Fibroblast of gingiva (primary cell): ENCODE measurements around the gene FAM20C.

Source experiments
- DNase-seq: peaks from one replicate; pipeline ENCODE4 v3.0.0-alpha.2; 2011; ENCODE audit warnings: low read depth

The FAM20C gene

DNA sequence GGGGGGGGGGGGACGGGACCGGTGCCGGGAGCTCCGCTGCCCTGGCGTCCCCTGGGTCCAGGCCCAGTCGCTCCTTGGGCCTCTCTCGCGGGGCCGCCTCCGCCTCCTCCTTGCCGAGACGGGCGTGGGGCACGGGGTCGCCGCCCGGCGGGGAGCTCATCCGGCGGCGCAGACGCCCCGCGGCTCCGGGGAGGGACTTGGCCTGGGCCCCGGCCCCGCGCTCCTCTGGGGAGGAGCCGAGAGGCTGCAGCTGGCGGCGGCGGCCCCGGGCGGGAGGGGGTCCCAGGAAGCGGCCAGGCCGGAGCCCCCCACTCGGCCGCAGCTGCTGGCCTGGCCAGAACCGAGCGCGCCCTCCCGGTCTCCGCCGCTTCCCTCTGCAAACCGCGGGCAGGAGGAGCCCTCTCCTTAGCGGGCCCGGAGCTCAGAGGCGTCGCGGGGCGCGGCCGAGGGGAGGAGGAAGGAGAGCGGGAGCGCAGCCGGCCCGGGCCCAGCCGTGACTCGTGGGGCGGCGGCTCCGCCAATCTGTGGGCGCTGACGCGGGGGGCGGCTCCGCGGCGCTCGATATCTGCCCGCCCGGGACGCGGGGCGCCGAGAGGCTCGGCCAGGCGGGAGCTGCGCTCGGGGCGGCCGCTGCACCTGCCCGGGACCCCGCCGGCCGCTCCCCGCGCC, at the start of gene FAM20C:
FAM20C (plus strand) TSS at position 591 of the 669 bp plus-strand sequence. CDS start 629 bp downstream, outside the sequence.
- DNase-seq: peak; percentile 91

DNA sequence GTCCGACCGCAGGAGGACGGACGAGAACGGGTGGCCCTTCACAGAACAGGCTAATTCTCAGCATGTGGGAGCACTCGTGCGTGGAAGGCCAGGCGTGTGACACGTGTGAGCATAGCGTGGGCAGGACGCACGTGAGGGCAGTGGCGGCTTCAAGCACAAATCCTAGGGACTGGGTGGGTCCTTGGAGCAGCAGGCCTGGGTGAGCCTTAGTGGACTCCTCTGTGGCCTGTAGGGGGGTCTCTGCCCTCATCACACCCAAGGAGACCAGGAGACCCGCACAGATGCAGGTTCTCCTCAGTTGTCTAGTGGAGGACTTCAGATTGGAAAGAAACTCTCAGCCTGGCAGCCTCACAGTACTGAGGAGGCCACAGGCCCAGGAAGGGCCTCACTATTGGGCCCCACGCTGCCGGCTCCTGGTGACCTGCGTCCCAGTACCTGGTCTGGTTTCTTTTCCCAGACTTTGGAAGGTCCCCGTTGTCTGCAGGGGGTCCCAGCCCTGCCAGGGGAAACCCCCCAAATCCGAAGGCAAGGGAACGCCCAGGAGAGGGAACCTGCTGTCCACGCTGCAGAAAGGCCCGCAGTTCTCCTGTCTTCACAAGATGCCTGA, 49.1 kb upstream of the FAM20C start:
- no peak for DNase-seq

DNA sequence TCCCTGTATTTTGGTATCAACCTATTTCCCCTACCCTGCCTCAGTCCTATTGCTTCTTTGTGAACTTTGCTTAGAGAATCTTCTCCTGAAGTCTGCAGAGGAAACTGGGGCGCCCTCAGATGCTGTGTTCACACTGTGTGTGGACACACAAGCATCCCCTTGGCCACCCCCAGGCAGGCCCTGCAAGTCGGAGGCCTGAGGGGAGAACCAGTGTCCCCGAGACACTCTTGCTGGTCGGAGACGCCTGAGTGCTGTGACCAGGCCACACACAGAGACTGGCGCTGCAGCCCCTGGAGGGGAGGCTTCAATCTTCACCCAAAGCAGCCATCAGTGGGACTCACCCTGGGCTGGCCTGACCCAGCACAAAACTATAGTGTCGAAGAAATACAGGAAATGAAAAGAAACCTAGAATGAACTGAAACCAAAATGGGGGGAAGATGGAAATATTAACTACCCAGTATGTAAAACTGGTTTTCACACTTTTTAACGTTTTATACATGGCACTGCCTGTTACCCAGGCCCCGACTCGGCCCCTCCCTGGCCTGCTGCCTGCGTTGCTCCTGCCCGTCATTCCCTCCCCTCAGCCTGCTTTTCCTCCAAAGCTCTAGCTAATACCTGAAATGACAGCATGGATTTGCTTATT, 48.4 kb upstream of the FAM20C start:
- no peak for DNase-seq

GRCh38 chr7:144454-144826, 47.9 kb upstream of the FAM20C start:
- DNase-seq: no peak

DNA sequence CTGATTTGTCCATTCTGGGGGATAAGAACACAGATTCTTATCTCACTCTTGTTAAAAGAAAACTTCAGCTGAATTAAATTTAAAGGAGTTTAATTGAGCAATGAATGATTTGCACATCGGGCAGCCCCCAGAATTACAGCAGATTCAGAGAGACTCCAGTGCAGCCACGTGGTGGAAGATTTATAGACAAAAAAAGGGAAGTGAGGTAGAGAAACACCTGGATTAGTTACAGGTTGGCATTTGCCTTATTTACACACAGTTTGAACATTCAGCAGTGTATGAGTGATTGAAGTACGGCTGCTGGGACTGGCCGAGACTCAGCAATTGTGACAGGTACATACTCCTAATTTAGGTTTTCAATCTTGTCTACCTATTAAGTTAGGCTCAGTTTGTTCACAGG, 46.5 kb upstream of the FAM20C start:
- DNase-seq: no peak

GRCh38 chr7:148543-148931, 43.8 kb upstream of the FAM20C start:
- no peak for DNase-seq

- peak; percentile 99 for DNase-seq
These were observed 43.2 kb upstream of the FAM20C start for GRCh38 chr7:148932-149790.

DNA sequence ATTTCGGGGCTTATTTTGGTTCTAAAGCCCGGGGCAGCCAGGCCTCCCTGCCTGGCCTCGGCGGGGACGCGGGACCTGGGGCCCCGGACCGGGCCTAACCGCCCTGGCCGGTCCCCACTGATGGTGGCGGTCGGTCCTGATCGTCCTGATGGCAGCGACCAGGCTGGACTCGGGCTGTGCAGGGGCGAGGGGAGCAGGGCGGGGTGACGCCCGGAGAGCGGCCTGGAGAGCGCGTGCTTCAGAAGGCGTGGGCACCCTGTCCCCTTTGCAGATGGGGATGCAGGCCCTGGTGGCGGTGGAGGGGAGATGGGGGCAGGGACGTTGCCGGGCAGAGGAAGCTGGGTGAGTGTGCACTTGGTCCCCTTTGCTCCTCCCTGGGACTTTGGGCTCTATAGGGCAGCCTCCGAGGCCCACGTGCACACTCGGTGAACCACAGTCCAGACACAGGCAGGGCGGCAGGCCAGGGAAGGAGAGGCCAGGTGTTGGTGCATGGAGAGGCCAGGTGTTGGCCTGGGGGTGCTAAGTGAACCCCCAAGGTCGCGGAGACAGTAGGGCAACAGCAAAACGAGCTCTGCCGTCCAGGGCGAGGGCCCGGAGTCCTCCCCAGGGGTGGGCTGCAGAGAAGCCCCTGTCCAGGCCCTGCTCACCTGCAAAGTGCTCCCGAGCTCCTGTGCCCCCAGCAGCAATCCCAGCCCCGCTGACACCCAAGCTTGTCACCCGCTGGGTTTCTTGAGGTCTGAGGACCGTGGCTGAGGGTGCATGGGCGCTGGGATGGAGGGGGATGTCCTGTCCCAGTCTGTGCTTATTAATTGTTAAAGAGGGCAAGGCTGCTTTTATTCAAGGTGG, 42.4 kb upstream of the FAM20C start:
- DNase-seq: no peak

GRCh38 chr7:150811-151221, 41.6 kb upstream of the FAM20C start:
- DNase-seq: no peak

DNA sequence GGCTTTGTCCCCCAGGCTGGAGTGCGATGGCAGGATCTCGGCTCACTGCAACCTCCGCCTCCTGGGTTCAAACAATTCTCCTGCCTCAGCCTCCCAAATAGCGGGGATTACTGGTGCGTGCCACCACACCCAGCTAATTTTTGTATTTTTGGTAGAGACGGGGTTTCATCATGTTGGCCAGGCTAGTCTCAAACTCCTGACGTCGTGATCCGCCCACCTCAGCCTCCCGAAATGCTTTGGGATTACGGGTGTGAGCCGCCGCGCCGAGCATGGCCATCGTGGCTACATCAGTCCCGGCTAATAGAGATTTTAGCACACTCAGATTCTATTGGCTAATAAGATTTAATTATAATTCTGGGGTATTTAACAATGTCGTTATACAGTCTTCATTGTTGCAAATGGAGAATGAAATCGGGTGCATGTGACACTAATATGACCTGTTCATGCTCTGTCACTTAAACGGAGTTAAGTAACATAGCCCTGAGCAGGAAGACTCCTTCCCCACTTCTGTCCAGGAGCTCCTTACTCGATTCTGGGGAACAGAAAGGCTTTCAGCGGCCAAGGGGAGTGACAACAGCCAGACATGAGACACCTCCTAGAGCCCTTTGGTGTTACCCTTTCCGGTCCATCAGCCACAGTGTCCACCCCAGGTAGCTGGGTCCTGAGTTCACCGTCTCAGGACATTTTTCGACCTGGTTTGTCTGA, 40.9 kb upstream of the FAM20C start:
- DNase-seq: no peak

GRCh38 chr7:152702-153391, 39.5 kb upstream of the FAM20C start:
- no peak for DNase-seq

DNA sequence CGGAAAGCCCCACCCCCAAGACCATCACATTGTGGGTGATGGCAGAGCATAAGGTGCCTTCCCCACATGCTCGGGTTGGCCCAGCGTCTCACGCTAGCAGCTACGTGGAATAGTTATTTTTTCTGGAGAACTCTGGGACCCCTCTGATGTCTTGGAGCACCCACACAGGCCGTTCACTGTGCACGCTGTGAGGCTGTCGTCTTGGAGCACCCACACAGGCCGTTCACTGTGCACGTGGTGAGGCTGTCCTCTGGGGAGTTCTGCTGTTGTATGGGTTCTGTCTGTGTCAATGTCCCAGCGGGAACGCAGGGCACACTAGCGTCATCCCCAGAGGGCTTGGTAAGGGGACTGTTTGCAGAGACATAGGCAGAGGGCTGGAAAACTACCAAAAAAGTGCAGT, 38.8 kb upstream of the FAM20C start:
- no peak for DNase-seq

- DNase-seq: no peak
These were observed 38.1 kb upstream of the FAM20C start for GRCh38 chr7:154096-154799.

DNA sequence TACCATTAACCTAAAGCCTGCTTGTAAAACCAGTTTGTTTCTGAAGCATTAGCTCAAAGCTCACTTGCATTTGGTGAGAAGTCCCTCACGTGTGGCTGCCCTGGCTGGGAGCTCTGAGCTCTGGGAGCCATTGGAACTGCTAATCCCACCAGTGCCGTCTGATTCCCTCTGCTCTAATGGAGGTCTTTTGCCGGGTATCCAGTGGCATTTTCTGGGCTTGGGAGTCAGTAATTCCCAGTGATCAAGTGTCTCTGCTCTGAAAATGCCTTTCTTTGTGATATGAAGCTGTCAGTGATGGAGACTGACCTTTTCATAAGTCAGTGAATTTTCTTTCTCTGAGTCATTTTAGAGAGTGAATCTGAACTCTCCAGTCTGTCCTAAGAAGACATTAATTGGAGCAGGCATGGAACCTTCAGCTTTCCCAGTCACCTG, 36.9 kb upstream of the FAM20C start:
- no peak for DNase-seq

DNA sequence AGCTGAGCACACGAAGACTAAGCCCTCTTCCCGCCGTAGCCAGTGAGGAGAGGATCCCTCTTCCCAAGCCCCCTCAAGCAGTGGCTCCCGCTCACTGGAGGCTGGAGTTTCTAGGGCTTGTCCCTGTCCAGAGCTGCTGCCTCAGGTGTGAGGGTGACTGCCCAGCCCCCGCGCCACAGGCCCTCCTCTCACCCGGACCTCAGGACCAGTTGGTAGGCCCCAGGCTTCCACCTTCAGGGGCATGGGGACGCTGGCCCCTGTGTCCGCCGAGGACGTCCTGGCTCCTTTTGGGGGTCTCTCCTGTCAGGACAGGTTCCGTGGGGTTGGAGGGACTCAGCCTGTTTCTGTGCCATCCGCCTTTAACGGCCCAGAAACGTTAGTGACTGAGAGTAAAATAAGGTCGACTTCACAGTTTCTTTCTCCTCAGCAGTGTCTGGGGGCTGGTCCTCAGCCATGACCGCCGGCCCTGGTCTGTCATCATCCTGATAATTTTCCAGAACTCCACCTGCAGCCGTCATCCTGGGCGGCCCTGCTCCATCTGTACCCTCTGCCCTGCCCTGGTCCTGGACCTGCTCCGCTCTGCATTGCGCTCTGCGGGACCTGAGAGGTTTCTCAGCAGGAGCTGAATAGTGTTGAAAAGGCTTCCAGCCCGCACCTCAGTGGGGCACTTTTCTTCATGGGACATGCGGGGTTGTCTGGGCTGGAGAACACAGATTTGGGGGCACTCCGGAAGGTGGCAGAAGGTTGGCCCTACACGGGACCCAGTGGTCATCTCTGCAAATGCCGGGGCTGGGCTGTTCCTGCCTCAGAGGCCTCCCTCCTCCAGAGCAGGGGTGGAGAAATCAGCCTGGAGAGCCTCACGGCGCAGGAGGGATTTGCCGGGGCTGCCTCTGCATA, 36.0 kb upstream of the FAM20C start:
- no peak for DNase-seq

DNA sequence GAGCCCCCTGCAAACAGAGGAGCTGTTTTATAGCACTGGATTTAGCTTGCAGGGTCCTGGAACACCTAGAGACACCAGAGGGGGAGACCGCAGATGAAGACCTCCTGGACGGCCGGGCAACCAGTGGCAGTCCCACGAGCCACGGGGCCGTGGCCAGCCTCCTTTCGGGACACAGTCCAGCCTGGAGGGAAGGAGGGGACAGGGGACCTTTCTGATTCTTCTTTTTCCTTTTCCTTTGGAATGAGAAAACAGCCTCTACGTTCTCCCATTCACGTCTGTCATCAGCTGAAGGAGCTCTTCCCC, 35.4 kb upstream of the FAM20C start:
- DNase-seq: no peak

GRCh38 chr7:157771-158625, 34.4 kb upstream of the FAM20C start:
- no peak for DNase-seq

- DNase-seq: no peak
These were observed 33.6 kb upstream of the FAM20C start for GRCh38 chr7:158771-159170.
